Fibroblast of pulmonary artery (primary cell): ENCODE results near the gene PNPLA7.

Experiments used
- DNase-seq: peaks from one replicate; pipeline ENCODE4 v3.0.0-alpha.2; 2010; ENCODE audit warnings: low read depth
- H3K4me3 ChIP-seq: replicated peaks from 2 replicates; pipeline ENCODE4 v1.5.1; 2011; ENCODE audit warnings: low read depth, mild to moderate bottlenecking, control low read depth, low read length, moderate library complexity
- TF ChIP-seq, protein P1 (sequence below): IDR thresholded peaks from 2 replicates; pipeline ENCODE4 v1.5.1; 2011; ENCODE audit warnings: mild to moderate bottlenecking, control low read depth, low read length, inconsistent platforms; ENCODE audit errors: missing control alignments

The PNPLA7 gene

DNA sequence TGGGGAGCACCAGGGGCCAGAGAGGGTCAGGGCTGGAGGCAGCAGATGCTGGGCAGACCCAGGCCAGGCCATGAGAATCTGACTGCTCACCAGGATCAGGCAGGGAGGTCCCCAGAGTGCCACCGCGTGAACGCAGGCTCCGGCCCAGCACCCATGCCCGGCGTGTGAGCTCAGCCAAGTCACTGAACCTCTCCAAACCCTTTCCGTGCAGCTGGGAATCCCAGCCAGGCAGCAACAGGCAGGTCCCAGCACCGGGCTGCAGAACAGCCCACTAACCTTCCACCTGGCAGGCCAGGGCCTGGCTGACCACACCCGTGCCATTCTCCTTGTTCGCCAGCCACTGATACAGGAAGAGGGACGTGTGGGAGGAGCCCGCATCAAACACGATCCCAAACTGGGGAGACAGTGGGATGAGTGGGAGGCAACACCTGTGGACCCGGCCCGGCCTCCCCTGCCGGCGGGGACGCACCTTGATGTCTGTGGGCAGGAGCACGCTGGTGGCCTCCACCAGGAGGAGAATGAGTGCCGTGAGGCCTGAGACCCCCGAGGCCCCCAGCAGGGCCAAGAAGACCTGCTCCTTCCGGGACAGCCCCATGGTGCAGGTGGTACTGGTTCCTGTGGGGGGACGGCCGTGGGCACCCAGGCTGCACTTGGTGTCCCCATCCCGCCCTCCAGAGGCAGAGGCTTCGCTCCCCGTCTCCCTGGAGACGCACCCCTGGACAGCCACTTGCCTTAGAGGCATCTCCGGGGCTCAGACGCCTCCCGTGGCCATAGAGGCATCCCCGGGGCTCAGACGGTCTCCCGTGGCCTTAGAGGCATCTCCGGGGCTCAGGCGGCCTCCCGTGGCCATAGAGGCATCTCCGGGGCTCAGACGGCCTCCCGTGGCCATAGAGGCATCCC lies 112.3 kb downstream of the PNPLA7 start:
- H3K4me3 ChIP-seq, result no peak overlapping the region
- TF ChIP-seq, protein P1, sequence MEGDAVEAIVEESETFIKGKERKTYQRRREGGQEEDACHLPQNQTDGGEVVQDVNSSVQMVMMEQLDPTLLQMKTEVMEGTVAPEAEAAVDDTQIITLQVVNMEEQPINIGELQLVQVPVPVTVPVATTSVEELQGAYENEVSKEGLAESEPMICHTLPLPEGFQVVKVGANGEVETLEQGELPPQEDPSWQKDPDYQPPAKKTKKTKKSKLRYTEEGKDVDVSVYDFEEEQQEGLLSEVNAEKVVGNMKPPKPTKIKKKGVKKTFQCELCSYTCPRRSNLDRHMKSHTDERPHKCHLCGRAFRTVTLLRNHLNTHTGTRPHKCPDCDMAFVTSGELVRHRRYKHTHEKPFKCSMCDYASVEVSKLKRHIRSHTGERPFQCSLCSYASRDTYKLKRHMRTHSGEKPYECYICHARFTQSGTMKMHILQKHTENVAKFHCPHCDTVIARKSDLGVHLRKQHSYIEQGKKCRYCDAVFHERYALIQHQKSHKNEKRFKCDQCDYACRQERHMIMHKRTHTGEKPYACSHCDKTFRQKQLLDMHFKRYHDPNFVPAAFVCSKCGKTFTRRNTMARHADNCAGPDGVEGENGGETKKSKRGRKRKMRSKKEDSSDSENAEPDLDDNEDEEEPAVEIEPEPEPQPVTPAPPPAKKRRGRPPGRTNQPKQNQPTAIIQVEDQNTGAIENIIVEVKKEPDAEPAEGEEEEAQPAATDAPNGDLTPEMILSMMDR, result no peak
- no peak for DNase-seq

DNA sequence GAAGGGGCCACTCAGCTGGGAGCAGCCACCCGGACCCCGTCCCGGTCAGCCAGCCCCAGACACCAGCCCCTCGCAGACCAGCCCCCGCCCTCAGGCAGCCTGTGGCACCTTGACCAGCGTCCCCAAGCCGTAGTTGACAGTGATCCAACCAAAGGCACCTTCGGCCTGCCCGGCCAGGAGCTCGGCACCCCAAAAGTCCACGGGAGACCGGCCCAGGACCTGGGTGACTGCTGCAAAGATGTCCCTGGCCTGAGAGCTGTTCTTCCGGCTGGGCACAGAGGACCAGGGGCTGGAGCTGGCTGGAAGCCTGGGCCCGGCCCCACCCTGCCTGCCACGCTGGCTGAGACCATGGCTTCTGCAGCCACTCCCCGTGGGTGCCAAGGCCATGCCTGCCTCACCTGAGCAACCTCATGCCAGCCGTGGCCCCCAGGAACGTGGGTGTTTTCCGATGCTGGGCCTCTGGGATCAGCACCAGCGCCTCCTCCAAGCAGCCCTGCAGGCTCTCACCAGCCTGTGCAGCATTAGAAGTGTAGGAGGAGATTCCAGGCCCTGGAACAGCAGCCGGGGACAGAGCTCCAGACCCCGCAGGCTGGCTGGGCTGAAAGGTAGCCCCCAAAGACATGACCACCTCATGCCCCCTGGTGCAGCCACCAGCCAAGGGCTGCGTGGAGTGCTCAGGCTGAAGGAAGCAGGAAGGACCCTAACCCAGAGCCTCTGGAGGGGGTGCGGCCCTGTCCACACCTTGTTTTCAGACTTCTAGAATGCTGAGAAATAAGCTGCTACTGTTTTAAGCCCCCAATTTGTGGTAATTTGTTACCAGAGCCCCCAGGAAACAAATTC lies 113.2 kb downstream of the PNPLA7 start:
- no peak overlapping the region for H3K4me3 ChIP-seq
- DNase-seq, result no peak
- TF ChIP-seq, protein P1, result no peak

DNA sequence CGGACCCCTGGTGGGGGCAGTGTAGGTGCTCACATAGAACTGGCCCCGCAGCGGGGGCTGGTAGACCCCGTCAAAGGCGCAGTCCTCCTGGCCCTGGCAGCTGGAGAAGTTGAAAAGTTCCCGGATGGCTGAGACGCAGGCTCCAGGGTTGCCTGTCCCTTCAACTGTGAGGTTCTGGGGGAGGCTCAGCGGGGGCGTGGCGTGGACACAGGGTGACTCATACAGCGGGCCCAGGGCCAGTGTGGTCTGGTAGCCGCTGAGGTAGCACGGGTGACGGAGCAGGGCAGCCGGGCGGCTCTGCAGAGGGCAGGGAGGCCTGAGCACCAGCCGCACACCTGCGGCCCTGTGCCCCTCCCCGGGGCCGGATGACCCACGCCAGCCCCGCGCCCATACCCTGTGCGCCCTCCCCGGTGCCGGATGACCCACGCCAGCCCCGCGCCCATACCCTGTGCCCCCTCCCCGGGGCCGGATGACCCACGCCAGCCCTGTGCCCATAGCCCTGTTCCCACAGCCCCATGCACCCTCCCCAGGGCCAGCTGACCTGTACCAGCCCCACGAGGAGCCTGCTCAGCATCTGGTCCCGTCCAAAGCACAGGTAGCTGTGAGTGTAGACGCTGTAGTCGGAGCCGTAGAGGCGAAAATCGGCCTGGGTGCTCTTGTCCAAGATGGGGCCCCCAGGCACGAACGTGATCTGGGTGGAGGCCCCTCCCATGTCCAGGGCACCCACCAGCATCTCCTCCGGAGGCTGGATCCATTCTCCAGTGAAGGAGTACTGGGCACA lies 114.0 kb downstream of the PNPLA7 start:
- no peak overlapping the region for H3K4me3 ChIP-seq
- TF ChIP-seq, protein P1, result no peak
- DNase-seq, result peak; percentile 87

DNA sequence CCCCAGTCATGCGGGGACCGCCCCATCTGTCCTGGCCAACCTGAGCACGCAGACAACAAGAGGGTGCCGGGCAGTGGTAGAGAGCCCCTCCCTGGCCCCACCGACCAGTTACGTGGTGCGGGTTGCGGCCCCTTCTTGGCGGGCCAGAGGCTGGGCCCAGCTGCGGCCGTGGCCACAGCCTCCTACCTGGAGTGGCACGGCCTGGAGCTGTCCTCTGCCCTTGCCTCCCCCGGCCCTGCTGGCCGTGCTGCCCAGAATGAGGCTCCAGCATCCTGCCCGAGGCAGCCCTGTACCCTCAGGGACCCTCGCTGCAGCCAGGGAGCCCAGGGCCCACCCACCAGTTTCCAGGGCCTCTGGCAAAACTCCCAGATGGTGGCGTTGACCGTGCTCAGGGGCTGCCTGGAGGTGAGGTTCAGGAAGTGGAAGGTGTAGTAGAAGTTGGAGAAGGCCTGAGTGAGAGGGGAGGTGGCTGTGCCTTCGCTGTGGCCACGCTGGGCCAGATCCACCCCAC lies 114.8 kb downstream of the PNPLA7 start:
- TF ChIP-seq, protein P1, result no peak
- H3K4me3 ChIP-seq, result no peak overlapping the region
- DNase-seq, result no peak

DNA sequence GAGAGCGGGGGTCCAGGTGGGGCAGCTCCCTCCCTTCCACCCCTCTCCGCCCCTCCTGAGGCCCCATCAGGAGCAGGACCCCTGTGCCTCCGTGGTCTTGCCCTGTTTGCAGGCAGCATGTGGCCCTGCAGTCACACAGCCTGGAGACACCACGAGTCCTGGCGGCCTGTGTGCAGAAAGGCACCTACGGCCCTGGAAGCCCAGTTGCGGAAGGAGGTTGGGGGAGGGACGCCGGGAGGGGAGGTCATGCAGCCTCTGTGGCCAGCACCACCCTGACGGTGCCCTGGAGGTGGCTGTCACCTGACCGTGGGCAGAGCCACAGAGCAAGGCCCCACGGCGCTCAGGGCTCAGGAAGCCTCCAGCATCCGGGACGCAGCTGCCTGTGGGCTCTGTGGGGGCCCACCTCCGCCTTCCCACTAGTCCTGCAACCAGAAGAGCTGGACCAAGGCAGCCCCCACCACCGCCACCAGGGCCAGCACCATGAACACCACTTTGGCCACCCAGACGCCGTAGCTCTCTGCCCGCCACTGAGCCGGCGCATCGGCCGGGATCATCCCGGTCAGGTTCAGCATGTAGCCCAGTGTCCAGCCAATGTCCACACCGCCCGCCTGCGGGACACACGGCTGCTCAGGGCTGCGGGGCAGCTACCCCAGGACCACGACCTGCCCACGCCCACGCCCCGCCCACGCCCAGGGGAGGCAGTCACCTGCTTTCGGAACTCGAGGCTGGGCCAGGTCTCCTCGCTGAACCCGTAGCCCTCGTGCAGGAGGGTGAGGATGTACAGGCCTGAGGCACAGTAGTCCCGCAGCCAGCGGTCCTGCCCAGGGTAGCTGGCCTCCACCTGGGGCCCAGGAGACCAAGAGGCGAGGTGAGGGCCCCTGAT lies 115.5 kb downstream of the PNPLA7 start:
- H3K4me3 ChIP-seq, result no peak overlapping the region
- TF ChIP-seq, protein P1, result no peak
- no peak for DNase-seq
